HG03025 (cell line): Measurements from ENCODE around the gene GATD1.
A peak's percentile ranks its signal among the peaks of the same experiment; 100 is the strongest.

Experiments
- ATAC-seq: cut with Tn5 transposase; IDR thresholded peaks from one replicate; pipeline ENCODE4 v1.9.1; 2021; ENCODE audit warnings: mild to moderate bottlenecking, moderate library complexity; ENCODE audit not compliant: unreplicated experiment, low FRiP score

The GATD1 gene

GRCh38 chr11:813072-813455 is 35.8 kb upstream of the GATD1 start:
- no peak for ATAC-seq

GRCh38 chr11:812390-812789 is 35.1 kb upstream of the GATD1 start:
- ATAC-seq, result no peak

GRCh38 chr11:811446-812245 is 34.4 kb upstream of the GATD1 start:
- no peak for ATAC-seq

GRCh38 chr11:810040-810567 is 32.8 kb upstream of the GATD1 start:
- no peak for ATAC-seq

- peak; percentile 63 for ATAC-seq
These were observed 32.2 kb upstream of the GATD1 start, which contains the start of gene RPLP2 for GRCh38 chr11:809287-810039. RPLP2 (plus strand) TSS chr11:809967; CDS start chr11:810235, 268 bp downstream.

- ATAC-seq, result no peak
These were observed 31.4 kb upstream of the GATD1 start for GRCh38 chr11:808427-809286.

GRCh38 chr11:804599-804964 is 27.3 kb upstream of the GATD1 start:
- ATAC-seq, result no peak

- no peak for ATAC-seq
These were observed 26.7 kb upstream of the GATD1 start for GRCh38 chr11:803770-804598.

- ATAC-seq, result no peak
These were observed 26.1 kb upstream of the GATD1 start for GRCh38 chr11:803467-803742.

GRCh38 chr11:802693-803466 is 25.6 kb upstream of the GATD1 start:
- no peak for ATAC-seq

- ATAC-seq, result no peak
These were observed 24.8 kb upstream of the GATD1 start for GRCh38 chr11:802018-802617.

GRCh38 chr11:801097-801780 is 24.0 kb upstream of the GATD1 start:
- no peak for ATAC-seq

GRCh38 chr11:800473-800872 is 23.2 kb upstream of the GATD1 start:
- no peak for ATAC-seq

- ATAC-seq, result no peak
These were observed 22.5 kb upstream of the GATD1 start for GRCh38 chr11:799641-800316.

GRCh38 chr11:798093-798713 is 20.9 kb upstream of the GATD1 start, which contains the start of gene SLC25A22:
SLC25A22 (minus strand) TSS chr11:798281; CDS start chr11:795006, 3,275 bp downstream.
- ATAC-seq, result peak; percentile 40

GRCh38 chr11:797296-798092 is 20.2 kb upstream of the GATD1 start:
- peak; percentile 28 for ATAC-seq
